Smooth muscle cell (in vitro differentiated cells): ENCODE measurements around the gene LRRC4C. TPM values are rescaled to one million over a fixed set of nuclear protein-coding genes. Genes with fewer than 3 reads are reported as not detected.

Experiments
- DNase-seq: peaks from one replicate; lab custom pipeline; 2025; ENCODE audit not compliant: unreplicated experiment; lab: John Stamatoyannopoulos, UW
- H2AFZ ChIP-seq: fragments of 200-600 bp; sonication (generic); 2 replicates; pipeline ENCODE4 v1.6.0; 2016; ENCODE audit warnings: antibody characterized with exemption, low read depth, mild to moderate bottlenecking
- H3F3A ChIP-seq: fragments of 200-600 bp; sonication (generic); 2 replicates; pipeline ENCODE4 v1.6.0; 2017; ENCODE audit warnings: antibody characterized with exemption, low read depth
- H3K27ac ChIP-seq: fragments of 200-600 bp; sonication (generic); 2 replicates; pipeline ENCODE4 v1.5.1; 2016; ENCODE audit warnings: low read depth, mild to moderate bottlenecking
- H3K27me3 ChIP-seq: fragments of 200-600 bp; sonication (generic); 2 replicates; pipeline ENCODE4 v1.6.1; 2016; ENCODE audit warnings: low read depth, mild to moderate bottlenecking
- H3K36me3 ChIP-seq: fragments of 200-600 bp; sonication (generic); 2 replicates; pipeline ENCODE4 v1.5.1; 2016; ENCODE audit warnings: low read depth
- H3K4me1 ChIP-seq: fragments of 200-600 bp; sonication (generic); 2 replicates; pipeline ENCODE4 v1.5.1; 2016; ENCODE audit warnings: low read depth
- H3K4me2 ChIP-seq: fragments of 200-600 bp; sonication (generic); 2 replicates; pipeline ENCODE4 v1.6.0; 2016; ENCODE audit warnings: mild to moderate bottlenecking
- H3K4me3 ChIP-seq: fragments of 200-600 bp; sonication (generic); 2 replicates; pipeline ENCODE4 v1.5.1; 2016; ENCODE audit warnings: mild to moderate bottlenecking
- H3K79me2 ChIP-seq: fragments of 200-600 bp; sonication (generic); 2 replicates; pipeline ENCODE4 v1.6.0; 2016; ENCODE audit warnings: low read depth, mild to moderate bottlenecking
- H3K9ac ChIP-seq: fragments of 200-600 bp; sonication (generic); 2 replicates; pipeline ENCODE4 v1.6.0; 2016; ENCODE audit warnings: low read depth
- H3K9me3 ChIP-seq: fragments of 200-600 bp; sonication (generic); replicated peaks from 2 replicates; pipeline ENCODE4 v1.5.1; 2016; ENCODE audit warnings: low read depth
- H4K20me1 ChIP-seq: fragments of 200-600 bp; sonication (generic); 2 replicates; pipeline ENCODE4 v1.6.0; 2016; ENCODE audit warnings: low read depth
- CTCF ChIP-seq: fragments of 200-600 bp; sonication (generic); IDR thresholded peaks from 2 replicates; pipeline ENCODE4 v1.5.1; 2017; ENCODE audit warnings: borderline replicate concordance, mild to moderate bottlenecking, antibody characterized with exemption; ENCODE audit not compliant: insufficient read depth, poor library complexity, severe bottlenecking
- WGBS: methylation state at CpG from one replicate; pipeline ENCODE4 v1.1.7; 2016; ENCODE audit warnings: low lambda C conversion rate; 5-methylcytosine and 5-hydroxymethylcytosine counted together
- polyA plus RNA-seq: library from polyadenylated mRNA; unstranded; fragments of >200 nt; fragmentation: Nextera tagmentation; extraction: Ambion mirVana; gene quantifications from 2 replicates; pipeline ENCODE4 v1.2.1, GENCODE V29; 2016
- total RNA-seq: library from RNA; depleted of rRNA; stranded (reverse); fragments of >200 nt; gene quantifications from 2 replicates; pipeline ENCODE4 v1.2.3, GENCODE V29; 2014

Gene LRRC4C
- total and polyA plus RNA-seq, 2 experiments from 2014 or later = 7.3 to 10.1 TPM

GRCh38 chr11:41056892-41057569, 402.4 kb downstream of the LRRC4C start:
- Histone ChIP-seq H4K20me1 (no peaks in the 10 kb centered on the region), H2AFZ (no peak overlapping the region), H3K4me2 (no peak overlapping the region), H3K27me3 (no peaks in the 10 kb centered on the region), H3K9ac (no peak overlapping the region), H3K4me3 (no peak overlapping the region), H3K4me1 (no peaks in the 10 kb centered on the region), H3F3A (no peaks in the 10 kb centered on the region), H3K27ac (no peak overlapping the region), H3K36me3 (no peaks in the 10 kb centered on the region), H3K79me2 (no peaks in the 10 kb centered on the region), H3K9me3 (no peaks in the 10 kb centered on the region)
- 92% methylated on average over 11 of the region's 11 CpGs for WGBS
- TF ChIP-seq CTCF = no peak
- no peak for DNase-seq

GRCh38 chr11:41053894-41054293, 405.6 kb downstream of the LRRC4C start:
- no peak for DNase-seq
- H4K20me1 ChIP-seq = no peaks in the 10 kb centered on the region
- no peak for TF ChIP-seq CTCF
- H3K4me1 ChIP-seq = no peaks in the 10 kb centered on the region
- no peaks in the 10 kb centered on the region for H3F3A ChIP-seq
- H3K9ac ChIP-seq = no peak overlapping the region
- no peaks in the 10 kb centered on the region for H3K27me3 ChIP-seq
- no peaks in the 10 kb centered on the region for H3K36me3 ChIP-seq
- no peak overlapping the region for H3K4me2 ChIP-seq
- H3K4me3 ChIP-seq = no peak overlapping the region
- no peaks in the 10 kb centered on the region for H3K79me2 ChIP-seq
- H3K27ac ChIP-seq = peak overlapping the region; percentile 63
- H2AFZ ChIP-seq = no peak overlapping the region
- H3K9me3 ChIP-seq = no peaks in the 10 kb centered on the region

GRCh38 chr11:41051919-41052635, 407.4 kb downstream of the LRRC4C start:
- Histone ChIP-seq H3K9ac (no peak overlapping the region), H3K9me3 (no peaks in the 10 kb centered on the region), H3K27ac (peak overlapping the region; percentile 63), H3K4me1 (no peaks in the 10 kb centered on the region), H2AFZ (no peak overlapping the region), H3K4me2 (no peak overlapping the region), H3K27me3 (no peaks in the 10 kb centered on the region), H4K20me1 (no peaks in the 10 kb centered on the region), H3K79me2 (no peaks in the 10 kb centered on the region), H3F3A (no peaks in the 10 kb centered on the region), H3K4me3 (no peak overlapping the region), H3K36me3 (no peaks in the 10 kb centered on the region)
- DNase-seq = no peak
- 91% methylated on average over 3 of the region's 3 CpGs for WGBS
- no peak for TF ChIP-seq CTCF

- Histone ChIP-seq H3K36me3 (no peaks in the 10 kb centered on the region), H3K9ac (no peak overlapping the region), H3F3A (no peaks in the 10 kb centered on the region), H3K27ac (peak overlapping the region; percentile 63), H4K20me1 (no peaks in the 10 kb centered on the region), H3K4me1 (no peaks in the 10 kb centered on the region), H3K9me3 (no peaks in the 10 kb centered on the region), H3K79me2 (no peaks in the 10 kb centered on the region), H3K4me3 (no peak overlapping the region), H2AFZ (no peak overlapping the region), H3K4me2 (no peak overlapping the region), H3K27me3 (no peaks in the 10 kb centered on the region)
- TF ChIP-seq CTCF = no peak
- no peak for DNase-seq
Measured at GRCh38 chr11:41050791-41051190, 408.7 kb downstream of the LRRC4C start.
